Left ventricle myocardium inferior (tissue), 1 donor: Measurements from ENCODE around the gene ADCY7. TPM values are rescaled to one million over a fixed set of nuclear protein-coding genes. Genes with fewer than 3 reads are reported as not detected.
A peak's percentile ranks its signal among the peaks of the same experiment; 100 is the strongest.

Experiments used
- DNase-seq: peaks from one replicate; pipeline ENCODE4 v3.0.0-alpha.2; 2020
- H3K27ac ChIP-seq: fragments of 200-600 bp; replicated peaks from 2 replicates; pipeline ENCODE4 v1.8.0; 2021
- H3K27me3 ChIP-seq: fragments of 200-600 bp; 2 replicates; pipeline ENCODE4 v1.8.0; 2021; ENCODE audit warnings: low read depth
- H3K36me3 ChIP-seq: fragments of 200-600 bp; 2 replicates; pipeline ENCODE4 v1.8.0; 2021
- H3K4me1 ChIP-seq: fragments of 200-600 bp; 2 replicates; pipeline ENCODE4 v1.8.0; 2021
- H3K4me3 ChIP-seq: fragments of 200-600 bp; 2 replicates; pipeline ENCODE4 v1.8.0; 2021; ENCODE audit warnings: mild to moderate bottlenecking, moderate library complexity
- H3K9me3 ChIP-seq: fragments of 200-600 bp; replicated peaks from 2 replicates; pipeline ENCODE4 v1.8.0; 2021
- intact Hi-C: fragments of 100-400 bp; cut with micrococcal nuclease; formaldehyde crosslinking; loops from one replicate; pipeline ENCODE4 v1.11.0; 2022
- total RNA-seq: library from RNA; stranded (reverse); fragmentation: NEBNext Ultra II Directional; extraction: Animal tissue kit (Norgen Biotek cat#: 25700); gene quantifications from one replicate; pipeline ENCODE4 v1.2.1, GENCODE V29; 2021
- TF ChIP-seq, protein P1 (sequence below): fragments of 200-600 bp; IDR thresholded peaks from 2 replicates; pipeline ENCODE4 v1.8.0; 2021; ENCODE audit warnings: antibody characterized with exemption, mild to moderate bottlenecking, borderline replicate concordance
- donor health status: DM: no; HTN: yes; CAD: no; lungs with severe emphysema.

The ADCY7 gene
- total RNA-seq, 1 donor from 2014 or later = 9.7 TPM

DNA sequence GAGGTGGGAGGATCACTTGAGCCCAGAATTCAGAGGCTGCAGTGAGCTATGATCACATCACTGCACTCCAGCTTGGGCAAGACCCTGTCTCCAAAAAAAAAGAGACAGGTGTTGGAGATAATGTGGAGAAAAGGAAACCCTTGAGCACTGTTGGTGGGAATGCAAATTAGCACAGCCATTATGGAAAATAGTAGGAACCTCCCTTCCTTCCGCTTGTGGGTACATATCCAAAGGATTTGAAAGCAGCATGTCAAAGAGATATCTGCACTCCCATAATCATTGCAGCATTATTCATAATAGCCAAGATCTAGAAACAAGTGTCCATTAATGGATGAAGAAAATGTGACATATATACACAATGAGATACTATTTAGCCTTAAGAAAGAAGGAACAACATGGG, 9.7 kb upstream of the ADCY7 start:
- Histone ChIP-seq H3K27me3 (peaks cover 30% of the 10 kb centered on the region), H3K4me3 (no peak overlapping the region), H3K27ac (no peak overlapping the region), H3K9me3 (peaks cover 7% of the 10 kb centered on the region), H3K4me1 (peaks cover 17% of the 10 kb centered on the region), H3K36me3 (no peaks in the 10 kb centered on the region)
- intact Hi-C loops = no loop called here
- no peak for DNase-seq
- TF ChIP-seq, protein P1, sequence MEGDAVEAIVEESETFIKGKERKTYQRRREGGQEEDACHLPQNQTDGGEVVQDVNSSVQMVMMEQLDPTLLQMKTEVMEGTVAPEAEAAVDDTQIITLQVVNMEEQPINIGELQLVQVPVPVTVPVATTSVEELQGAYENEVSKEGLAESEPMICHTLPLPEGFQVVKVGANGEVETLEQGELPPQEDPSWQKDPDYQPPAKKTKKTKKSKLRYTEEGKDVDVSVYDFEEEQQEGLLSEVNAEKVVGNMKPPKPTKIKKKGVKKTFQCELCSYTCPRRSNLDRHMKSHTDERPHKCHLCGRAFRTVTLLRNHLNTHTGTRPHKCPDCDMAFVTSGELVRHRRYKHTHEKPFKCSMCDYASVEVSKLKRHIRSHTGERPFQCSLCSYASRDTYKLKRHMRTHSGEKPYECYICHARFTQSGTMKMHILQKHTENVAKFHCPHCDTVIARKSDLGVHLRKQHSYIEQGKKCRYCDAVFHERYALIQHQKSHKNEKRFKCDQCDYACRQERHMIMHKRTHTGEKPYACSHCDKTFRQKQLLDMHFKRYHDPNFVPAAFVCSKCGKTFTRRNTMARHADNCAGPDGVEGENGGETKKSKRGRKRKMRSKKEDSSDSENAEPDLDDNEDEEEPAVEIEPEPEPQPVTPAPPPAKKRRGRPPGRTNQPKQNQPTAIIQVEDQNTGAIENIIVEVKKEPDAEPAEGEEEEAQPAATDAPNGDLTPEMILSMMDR = no peak

DNA sequence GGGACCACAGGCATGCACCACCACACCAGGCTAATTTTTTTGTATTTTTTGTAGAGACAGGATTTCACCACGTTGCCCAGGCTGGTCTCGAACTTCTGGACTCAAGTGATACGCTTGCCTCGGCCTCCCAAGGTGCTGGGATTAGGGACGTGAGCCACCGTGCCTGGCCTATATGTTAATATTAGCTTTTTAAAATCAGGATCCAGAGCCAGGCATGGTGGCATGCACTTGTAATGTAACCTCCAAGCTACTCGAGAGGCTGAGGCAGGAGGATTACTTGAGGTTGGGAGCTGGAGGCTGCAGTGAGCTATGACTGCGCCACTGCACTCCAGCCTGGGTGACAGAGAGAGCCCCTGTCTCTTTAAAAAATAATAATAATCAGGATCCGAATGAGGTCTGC, 8.5 kb upstream of the ADCY7 start:
- TF ChIP-seq, protein P1 = no peak
- DNase-seq = no peak
- Histone ChIP-seq H3K36me3 (no peaks in the 10 kb centered on the region), H3K27ac (no peak overlapping the region), H3K4me3 (no peak overlapping the region), H3K9me3 (peaks cover 7% of the 10 kb centered on the region), H3K27me3 (peaks cover 40% of the 10 kb centered on the region), H3K4me1 (peaks cover 19% of the 10 kb centered on the region)
- intact Hi-C loops = no loop called here

- Histone ChIP-seq H3K27me3 (peaks cover 57% of the 10 kb centered on the region), H3K4me1 (peaks cover 19% of the 10 kb centered on the region), H3K9me3 (peaks cover 7% of the 10 kb centered on the region), H3K36me3 (no peaks in the 10 kb centered on the region), H3K4me3 (no peak overlapping the region), H3K27ac (peak overlapping the region; percentile 65)
- TF ChIP-seq, protein P1 = no peak
- DNase-seq = peak; percentile 73
- intact Hi-C loops = no loop called here
Observed at GRCh38 chr16:50259334-50260205, 6.8 kb upstream of the ADCY7 start.

GRCh38 chr16:50260206-50261159, 5.9 kb upstream of the ADCY7 start:
- Histone ChIP-seq H3K27ac (peak overlapping the region; percentile 65), H3K4me1 (peaks cover 19% of the 10 kb centered on the region), H3K4me3 (no peak overlapping the region), H3K27me3 (peaks cover 56% of the 10 kb centered on the region), H3K9me3 (peaks cover 6% of the 10 kb centered on the region), H3K36me3 (no peaks in the 10 kb centered on the region)
- intact Hi-C loops = no loop called here
- TF ChIP-seq, protein P1 = no peak
- no peak for DNase-seq

- no peaks in the 10 kb centered on the region for H3K9me3 ChIP-seq
- H3K27me3 ChIP-seq = peaks cover 56% of the 10 kb centered on the region
- intact Hi-C loops = no loop called here
- H3K4me1 ChIP-seq = peaks cover 25% of the 10 kb centered on the region
- no peak overlapping the region for H3K4me3 ChIP-seq
- no peaks in the 10 kb centered on the region for H3K36me3 ChIP-seq
- DNase-seq = no peak
- peak overlapping the region; percentile 6 for H3K27ac ChIP-seq
- TF ChIP-seq, protein P1 = no peak
Observed at GRCh38 chr16:50261160-50261706, 5.1 kb upstream of the ADCY7 start.
